CD4-positive, alpha-beta T cell treated with Interleukin-10 for 1 hour (primary cell): ENCODE data around the gene UBE2J2.
"Not testable (repeated sequence)": the region's sequence is repeated elsewhere in the genome, so short reads cannot be mapped to it uniquely, and the experiment has no call there.

Experiments used
- DNase-seq: peaks from one replicate; pipeline ENCODE4 v3.0.0-alpha.2; 2020

UBE2J2 gene

DNA sequence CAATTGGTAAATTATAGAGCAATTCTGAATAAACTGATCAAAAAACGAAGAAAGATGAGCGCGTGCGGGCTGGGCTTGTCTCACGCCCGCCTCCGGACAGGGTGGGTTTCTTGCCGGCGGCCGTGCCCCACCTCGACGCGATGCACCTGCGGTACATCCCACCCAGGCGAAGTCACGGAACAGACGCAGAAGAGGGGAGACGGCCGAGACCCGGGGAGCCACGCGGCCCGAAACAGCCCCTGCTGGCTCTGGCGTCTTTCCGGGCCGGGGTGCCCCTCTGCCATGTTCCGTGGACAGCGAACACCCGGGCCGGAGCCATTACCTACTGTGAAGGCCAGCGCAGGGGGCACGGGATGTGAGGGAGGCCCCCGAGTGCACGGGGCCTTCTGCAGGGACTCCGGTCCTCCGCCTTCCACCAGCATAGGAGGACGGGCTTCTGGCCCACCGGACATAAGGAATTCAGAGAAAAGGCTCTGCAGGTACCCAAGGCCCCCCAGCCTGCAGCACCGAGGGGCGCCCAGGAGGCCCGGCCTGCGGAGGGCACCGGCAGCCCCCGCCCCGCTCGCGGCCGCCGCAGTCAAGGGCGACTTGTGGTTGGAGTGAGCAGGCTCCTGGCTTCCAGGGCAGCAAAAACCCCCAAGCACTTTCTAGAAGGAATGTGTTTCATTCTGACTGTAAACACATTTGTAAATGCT, 19.5 kb downstream of the UBE2J2 start:
- DNase-seq, result no peak

DNA sequence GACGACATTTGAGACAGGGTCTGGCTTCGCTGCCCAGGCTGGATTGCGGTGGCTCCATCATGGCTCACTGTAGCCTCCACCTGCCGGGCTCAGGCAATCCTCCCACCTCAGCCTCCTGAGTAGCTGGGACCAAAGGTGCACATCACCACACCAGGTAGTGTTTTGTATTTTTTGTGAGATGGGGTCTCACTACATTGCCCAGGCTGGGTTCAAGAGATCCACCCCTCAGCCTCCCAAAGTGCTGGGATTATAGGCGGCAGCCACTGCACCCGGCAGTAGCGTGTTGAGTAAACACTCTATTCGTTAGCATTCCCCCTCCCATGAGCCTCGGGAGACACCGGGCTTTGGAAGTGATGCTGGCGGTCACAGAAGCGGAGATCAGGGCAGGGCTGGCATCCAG, 20.3 kb downstream of the UBE2J2 start:
- no peak for DNase-seq

DNA sequence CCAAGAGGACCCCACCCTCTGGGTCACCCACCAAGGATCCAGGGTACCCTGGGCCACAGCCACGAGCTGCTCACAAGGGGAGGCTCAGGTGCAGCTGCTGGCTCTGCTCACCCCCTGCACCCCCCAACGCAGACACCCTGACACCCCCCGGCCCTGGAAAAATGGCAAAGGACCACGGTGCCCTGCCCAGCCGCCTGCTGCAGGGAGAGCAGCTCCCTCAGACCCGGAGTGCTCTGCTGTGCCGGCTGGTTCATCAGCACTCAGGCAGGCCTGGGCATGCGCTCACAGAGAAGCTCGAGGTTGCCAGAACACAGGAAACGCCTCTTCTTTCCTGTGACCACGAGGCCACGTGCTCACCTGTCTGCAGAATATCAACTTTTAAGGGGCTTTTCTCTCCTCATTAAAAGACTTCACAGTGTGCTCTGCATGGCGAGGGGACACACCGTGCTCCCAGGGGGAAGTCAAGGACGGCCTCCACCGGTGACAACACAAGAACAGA, 22.8 kb downstream of the UBE2J2 start:
- peak; percentile 65 for DNase-seq

GRCh38 chr1:1248009-1248913, 25.4 kb downstream of the UBE2J2 start:
- DNase-seq, result not testable (repeated sequence)

- DNase-seq, result no peak
Observed at GRCh38 chr1:1247341-1247913, 26.2 kb downstream of the UBE2J2 start.

- no peak for DNase-seq
Observed at GRCh38 chr1:1246577-1247340, 26.9 kb downstream of the UBE2J2 start, which contains the start of gene C1QTNF12. Gene C1QTNF12, minus strand, starts transcription at chr1:1246722. Its CDS starts 32 bp downstream, at chr1:1246690.

DNA sequence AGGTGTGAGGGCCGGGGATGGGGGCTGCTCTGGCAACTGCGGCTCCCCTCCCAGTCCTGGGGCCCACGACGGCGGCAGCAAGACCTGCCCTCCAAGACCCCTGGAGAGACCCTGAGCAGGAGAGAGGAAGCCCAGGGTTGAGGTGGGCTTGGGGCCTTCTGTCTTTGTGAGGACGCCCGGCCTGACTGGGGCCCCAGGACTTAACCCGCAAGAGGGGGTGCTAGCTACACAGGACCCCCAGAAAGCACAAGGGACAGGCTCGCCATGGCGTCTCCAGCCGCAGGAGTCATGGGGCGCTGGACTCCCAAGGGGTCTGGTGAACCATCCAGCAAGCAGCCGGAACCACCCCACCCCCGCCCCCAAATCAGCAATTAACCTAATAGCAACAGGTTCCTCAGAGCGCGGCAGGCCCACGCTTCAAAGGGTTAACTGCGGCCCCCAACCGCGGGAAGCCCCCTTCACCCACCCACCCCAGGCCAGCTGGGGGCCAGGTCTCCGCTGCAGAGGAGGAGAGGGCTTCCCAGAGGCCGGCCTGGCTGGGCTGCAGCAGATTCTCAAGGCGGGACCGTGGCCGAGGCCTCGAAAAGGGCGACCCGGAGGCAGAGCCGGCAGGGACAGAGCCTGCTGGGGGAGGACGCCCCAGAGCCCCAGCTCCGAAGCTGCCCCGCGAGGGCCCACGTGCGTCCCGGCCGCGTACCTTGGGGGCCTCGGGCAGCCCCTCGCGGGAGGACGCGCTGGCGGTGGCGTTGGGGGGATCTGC, 27.7 kb downstream of the UBE2J2 start:
- DNase-seq, result no peak

- no peak for DNase-seq
Observed at GRCh38 chr1:1245178-1245816, 28.4 kb downstream of the UBE2J2 start.

DNA sequence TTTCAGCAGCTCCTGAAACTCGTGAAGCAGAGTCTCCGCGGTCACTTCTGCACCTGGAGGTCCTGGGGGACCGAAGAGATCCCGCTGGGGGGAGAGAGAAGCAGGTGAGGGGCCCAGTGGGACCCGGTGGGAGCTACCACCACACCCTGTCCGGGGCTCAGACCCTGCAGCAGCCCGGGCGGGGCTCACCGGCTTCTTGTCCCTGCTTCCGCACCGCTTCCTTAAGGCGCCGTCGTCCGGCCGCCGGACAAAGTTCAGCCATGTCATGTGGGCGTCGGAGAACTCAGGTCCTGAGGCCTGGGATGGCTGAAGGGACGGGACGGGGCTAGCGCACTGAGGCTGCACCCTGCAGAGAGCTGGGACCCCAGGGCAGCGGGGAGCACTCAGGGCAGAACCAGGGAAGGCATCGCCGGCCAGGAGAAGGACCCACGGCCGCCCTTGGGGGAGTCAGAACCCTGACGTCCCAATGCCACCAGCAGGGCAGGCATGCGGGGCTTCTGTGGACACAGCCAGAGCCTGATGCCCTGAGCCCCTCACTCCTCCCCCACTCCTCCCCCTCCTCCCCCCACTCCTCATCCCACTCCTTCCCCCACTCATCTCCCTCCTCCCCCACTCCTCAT, 29.4 kb downstream of the UBE2J2 start:
- DNase-seq, result no peak

GRCh38 chr1:1243807-1244191, 29.9 kb downstream of the UBE2J2 start:
- no peak for DNase-seq

DNA sequence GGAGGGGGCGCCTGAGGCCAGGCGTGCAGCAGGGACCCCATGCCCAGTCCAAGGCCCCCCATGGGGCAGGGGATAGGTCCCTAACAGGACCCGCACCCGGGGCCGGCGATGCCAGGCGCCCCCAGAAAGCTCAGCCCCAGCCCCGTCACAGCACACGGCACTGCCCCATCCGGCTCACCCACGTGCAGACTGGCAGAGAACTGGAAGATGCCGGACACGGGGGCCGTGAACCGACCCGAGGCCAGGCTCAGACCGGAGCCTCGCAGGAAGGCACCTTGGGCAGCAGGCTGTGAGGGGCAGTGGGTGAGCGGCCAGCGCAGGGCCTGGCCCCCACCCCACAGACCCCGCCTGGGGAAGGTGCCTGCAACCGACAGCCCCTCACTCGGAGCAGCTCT, 30.4 kb downstream of the UBE2J2 start:
- no peak for DNase-seq

- DNase-seq, result no peak
Observed at GRCh38 chr1:1242461-1243265, 31.0 kb downstream of the UBE2J2 start.

DNA sequence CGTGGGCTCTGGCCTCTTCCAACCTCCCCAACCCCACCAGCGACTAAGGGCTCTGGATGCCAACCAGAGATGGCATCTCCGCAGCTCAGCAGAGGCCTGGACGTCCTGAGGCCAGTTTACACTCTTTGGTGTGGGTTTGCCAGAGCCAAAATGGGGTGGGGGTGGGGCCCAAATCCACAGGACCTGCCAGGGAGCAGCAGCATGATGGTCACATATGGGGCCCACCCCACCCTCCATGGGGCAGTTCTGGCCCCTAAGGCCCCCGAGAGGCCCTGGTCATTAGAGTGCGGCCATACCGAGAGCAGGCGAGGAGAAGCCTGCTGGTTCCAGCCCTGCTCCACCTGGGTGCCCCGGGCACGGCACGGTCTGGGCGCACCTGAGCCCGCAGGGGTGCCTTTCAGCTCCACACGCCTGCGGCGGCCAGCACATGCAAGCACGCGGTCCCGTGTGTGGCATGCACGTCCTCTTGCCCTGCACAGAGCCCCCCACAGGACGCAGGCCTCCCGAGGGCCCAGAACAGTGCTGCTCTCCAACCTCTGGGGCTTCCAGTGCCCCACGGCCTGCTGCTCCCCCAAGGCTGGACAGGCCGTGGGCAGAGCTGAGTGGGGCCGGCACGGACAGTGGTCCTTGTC, 31.9 kb downstream of the UBE2J2 start:
- no peak for DNase-seq

GRCh38 chr1:1240822-1241587, 32.6 kb downstream of the UBE2J2 start:
- no peak for DNase-seq

GRCh38 chr1:1240348-1240732, 33.3 kb downstream of the UBE2J2 start:
- no peak for DNase-seq

GRCh38 chr1:1239614-1240347, 33.9 kb downstream of the UBE2J2 start:
- DNase-seq, result no peak

DNA sequence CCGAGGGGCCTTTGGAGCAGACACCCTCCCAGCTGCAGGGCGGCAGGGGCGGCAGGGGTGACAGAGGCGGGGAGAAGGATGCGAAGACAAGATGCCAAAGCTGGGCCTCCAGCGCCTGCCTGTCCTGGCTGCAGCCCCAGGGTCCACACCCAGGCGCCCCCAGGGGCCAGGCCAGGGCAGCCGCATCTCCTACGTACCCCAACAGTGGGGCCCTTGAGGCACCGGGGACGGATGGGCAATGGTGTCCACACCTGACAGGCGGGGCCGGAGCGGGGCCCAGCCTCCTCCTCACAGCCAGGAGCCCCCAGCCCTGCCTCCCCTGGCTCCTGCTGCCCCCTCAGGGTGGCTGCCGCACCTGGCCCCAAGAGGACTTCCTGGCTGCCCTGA, 34.4 kb downstream of the UBE2J2 start:
- DNase-seq, result no peak

GRCh38 chr1:1238702-1239178, 34.9 kb downstream of the UBE2J2 start:
- no peak for DNase-seq
